Activated CD8-positive, alpha-beta memory T cell treated with anti-CD3 and anti-CD28 coated beads, Interleukin-2, amount 10 ng/mL, durations not matched to agents 7 days and 5 days (primary cell): ENCODE results near the gene LRRD1. TPM values are rescaled to one million over a fixed set of nuclear protein-coding genes. Genes with fewer than 3 reads are reported as not detected.
A peak's percentile ranks its signal among the peaks of the same experiment; 100 is the strongest.
"Not testable (repeated sequence)": the region's sequence is repeated elsewhere in the genome, so short reads cannot be mapped to it uniquely, and the experiment has no call there.

ENCODE experiments used
- ATAC-seq: fragments of 150-1000 bp; cut with Tn5 transposase; one replicate; pipeline ENCODE4 v1.10.0; 2021; ENCODE audit warnings: moderate library complexity
- CTCF ChIA-PET: fragments of 350-600 bp; sonication (Branson Sonifier 250); formaldehyde crosslinking; loops from one replicate; lab custom pipeline; 2021; ENCODE audit warnings: antibody characterized with exemption; lab: Charles Lee
- DNase-seq: peaks from one replicate; pipeline ENCODE4 v3.0.0-alpha.2; 2020
- H3K27ac Mint-ChIP-seq: one replicate; pipeline ENCODE4 v1.8.0; 2021; ENCODE audit warnings: mild to moderate bottlenecking, mixed read lengths
- H3K27me3 Mint-ChIP-seq: one replicate; pipeline ENCODE4 v1.8.0; 2021; ENCODE audit warnings: mixed read lengths
- H3K36me3 Mint-ChIP-seq: one replicate; pipeline ENCODE4 v1.8.0; 2021; ENCODE audit warnings: mild to moderate bottlenecking, mixed read lengths
- H3K4me1 Mint-ChIP-seq: one replicate; pipeline ENCODE4 v1.8.0; 2021; ENCODE audit warnings: mixed read lengths
- H3K4me3 Mint-ChIP-seq: one replicate; pipeline ENCODE4 v1.8.0; 2021; ENCODE audit warnings: mild to moderate bottlenecking, moderate library complexity, mixed read lengths
- H3K9me3 Mint-ChIP-seq: one replicate; pipeline ENCODE4 v1.8.0; 2022; ENCODE audit warnings: low read depth, mixed read lengths
- total RNA-seq, 2 experiments: library from RNA; stranded (reverse); gene quantifications; one replicate each; pipeline ENCODE4 v1.2.3, GENCODE V29; 2021

The LRRD1 gene
- not detected for total RNA-seq

DNA sequence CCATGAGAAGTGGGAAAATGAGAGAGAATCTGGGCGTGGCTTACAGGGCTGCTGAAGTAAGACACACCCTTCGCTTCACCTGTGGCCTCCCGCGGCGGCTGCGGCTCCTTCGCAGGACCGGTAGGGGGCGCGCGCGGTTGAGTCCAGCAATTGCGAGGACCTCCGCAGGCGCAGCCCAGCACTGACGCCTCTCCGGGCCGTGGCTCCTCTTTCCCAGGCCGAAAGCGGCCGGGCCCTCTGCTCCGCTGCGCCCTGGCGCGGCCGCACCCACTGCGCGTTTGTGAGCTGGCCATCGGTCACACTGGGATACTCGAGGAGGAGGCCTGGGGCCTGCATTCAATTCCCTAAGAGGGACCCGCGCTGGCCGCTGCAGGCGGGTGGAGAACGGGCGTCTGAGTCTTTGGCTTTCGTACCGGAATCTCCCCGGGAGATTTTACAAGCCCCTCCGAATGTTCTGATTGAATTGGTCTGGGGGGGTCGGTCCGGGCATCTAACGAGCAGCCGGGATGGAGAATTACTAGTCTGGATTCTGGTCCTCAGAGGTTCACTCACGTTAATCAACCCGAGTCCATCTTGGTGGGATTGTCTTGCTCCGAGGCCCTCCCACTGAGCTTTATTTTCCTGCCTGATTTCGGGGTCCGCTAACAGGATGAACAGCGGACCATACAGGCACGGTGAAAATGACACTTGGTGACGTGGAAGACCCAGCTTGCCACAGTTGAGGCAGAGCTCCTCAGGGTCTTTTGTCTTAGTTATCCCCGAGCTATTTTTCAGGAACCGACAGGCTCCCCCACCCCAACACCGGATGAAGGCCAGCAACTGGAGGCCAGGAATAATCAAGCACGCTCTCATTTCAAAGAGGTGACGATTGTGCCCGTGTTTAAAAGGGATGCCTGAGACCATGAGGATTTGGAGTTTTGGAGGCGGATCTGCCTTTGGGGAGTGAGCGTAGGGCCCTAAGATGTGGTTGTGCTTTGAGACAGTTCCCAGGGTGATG is at the start of gene LRRD1:
TSS of gene LRRD1 (minus strand) at position 215 of the 997 bp plus-strand sequence. CDS start 13,940 bp downstream, outside the sequence.
- Mint-ChIP-seq H3K4me3 (peak within 1 kb of the TSS; percentile 70), H3K27me3 (peaks cover 22% of the 10 kb centered on the region), H3K27ac (no peak within 1 kb of the TSS), H3K4me1 (peaks cover 11% of the 10 kb centered on the region), H3K9me3 (no peaks in the 10 kb centered on the region), H3K36me3 (no peaks in the 10 kb centered on the region)
- CTCF ChIA-PET, result interaction anchor here (0.7 to 1.5 kb wide), 10 partner anchors 9 to 298 kb away, joined by 3 to 19 read pairs (median 4); partner anchors contain the start of gene GATAD1
- ATAC-seq (peak; percentile 100), DNase-seq (peak; percentile 93)

GRCh38 chr7:92228742-92229141 is 49.8 kb upstream of the LRRD1 start:
- Mint-ChIP-seq H3K36me3 (peaks cover 55% of the 10 kb centered on the region), H3K4me3 (no peak overlapping the region), H3K4me1 (no peaks in the 10 kb centered on the region), H3K27ac (no peak overlapping the region), H3K27me3 (no peaks in the 10 kb centered on the region), H3K9me3 (no peaks in the 10 kb centered on the region)
- no peak for ATAC-seq
- CTCF ChIA-PET, result no interaction called here
- no peak for DNase-seq

GRCh38 chr7:92228100-92228499 is 49.2 kb upstream of the LRRD1 start:
- H3K4me1 Mint-ChIP-seq, result no peaks in the 10 kb centered on the region
- CTCF ChIA-PET, result no interaction called here
- H3K27ac Mint-ChIP-seq, result peak overlapping the region; percentile 40
- H3K27me3 Mint-ChIP-seq, result no peaks in the 10 kb centered on the region
- H3K4me3 Mint-ChIP-seq, result no peak overlapping the region
- no peaks in the 10 kb centered on the region for H3K9me3 Mint-ChIP-seq
- ATAC-seq (no peak), DNase-seq (no peak)
- H3K36me3 Mint-ChIP-seq, result peaks cover 52% of the 10 kb centered on the region

DNA sequence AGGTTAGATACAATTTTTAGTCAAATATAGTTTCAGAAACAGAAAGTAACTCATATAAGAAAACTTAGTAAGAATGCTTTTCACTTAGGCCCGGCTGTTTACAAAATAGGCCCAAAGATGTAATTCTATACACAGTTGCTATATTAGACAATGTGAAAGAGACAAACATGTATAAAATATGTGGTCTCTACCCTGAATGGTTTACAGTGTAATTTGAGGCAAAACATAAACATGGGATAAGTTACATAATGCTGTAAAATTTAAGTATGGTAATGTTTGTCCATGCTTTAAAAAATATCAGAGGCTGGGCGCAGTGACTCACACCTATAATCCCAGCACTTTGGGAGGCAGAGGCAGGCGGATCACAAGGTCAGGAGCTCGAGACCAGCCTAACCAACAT is 48.0 kb upstream of the LRRD1 start:
- peaks cover 49% of the 10 kb centered on the region for H3K36me3 Mint-ChIP-seq
- H3K4me3 Mint-ChIP-seq, result no peak overlapping the region
- DNase-seq (no peak), ATAC-seq (no peak)
- no peaks in the 10 kb centered on the region for H3K9me3 Mint-ChIP-seq
- no peaks in the 10 kb centered on the region for H3K4me1 Mint-ChIP-seq
- H3K27ac Mint-ChIP-seq, result no peak overlapping the region
- H3K27me3 Mint-ChIP-seq, result no peaks in the 10 kb centered on the region
- CTCF ChIA-PET, result no interaction called here

DNA sequence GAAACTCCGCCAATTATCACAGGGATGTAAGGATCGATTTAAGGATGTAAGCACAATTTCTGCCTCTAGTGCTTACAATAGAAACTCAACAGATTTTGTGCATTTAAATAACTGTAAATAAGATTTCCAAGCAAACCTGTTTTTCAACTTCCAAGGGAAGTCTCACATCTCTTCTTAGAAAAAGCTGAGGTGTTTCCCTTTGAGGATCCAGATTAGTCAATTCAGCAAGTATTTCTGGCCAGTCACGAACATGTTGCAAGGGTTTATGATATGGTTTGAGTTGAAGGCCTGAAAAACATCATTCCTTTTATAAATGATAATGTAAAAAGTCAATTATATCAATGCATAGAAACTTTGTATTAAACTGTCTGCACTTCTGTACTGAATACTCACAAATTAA is 42.8 kb upstream of the LRRD1 start:
- H3K27me3 Mint-ChIP-seq, result no peaks in the 10 kb centered on the region
- no peak overlapping the region for H3K27ac Mint-ChIP-seq
- H3K9me3 Mint-ChIP-seq, result no peaks in the 10 kb centered on the region
- no peak overlapping the region for H3K4me3 Mint-ChIP-seq
- peaks cover 51% of the 10 kb centered on the region for H3K36me3 Mint-ChIP-seq
- no peaks in the 10 kb centered on the region for H3K4me1 Mint-ChIP-seq
- CTCF ChIA-PET, result no interaction called here
- no peak for ATAC-seq
- DNase-seq, result no peak

- H3K9me3 Mint-ChIP-seq, result peaks cover 9% of the 10 kb centered on the region
- DNase-seq (no peak), ATAC-seq (no peak)
- no peak overlapping the region for H3K4me3 Mint-ChIP-seq
- no peak overlapping the region for H3K27ac Mint-ChIP-seq
- H3K36me3 Mint-ChIP-seq, result peaks cover 67% of the 10 kb centered on the region
- no peaks in the 10 kb centered on the region for H3K27me3 Mint-ChIP-seq
- H3K4me1 Mint-ChIP-seq, result peaks cover 9% of the 10 kb centered on the region
- CTCF ChIA-PET, result interaction anchor here (1.1 kb wide), 2 partner anchors 13 to 17 kb away, joined by 3 read pairs; no protein-coding TSS in a partner anchor
These were observed 27.7 kb upstream of the LRRD1 start for GRCh38 chr7:92206672-92207071.

- no peak for ATAC-seq
These were observed 27.0 kb upstream of the LRRD1 start for GRCh38 chr7:92205987-92206386.

DNA sequence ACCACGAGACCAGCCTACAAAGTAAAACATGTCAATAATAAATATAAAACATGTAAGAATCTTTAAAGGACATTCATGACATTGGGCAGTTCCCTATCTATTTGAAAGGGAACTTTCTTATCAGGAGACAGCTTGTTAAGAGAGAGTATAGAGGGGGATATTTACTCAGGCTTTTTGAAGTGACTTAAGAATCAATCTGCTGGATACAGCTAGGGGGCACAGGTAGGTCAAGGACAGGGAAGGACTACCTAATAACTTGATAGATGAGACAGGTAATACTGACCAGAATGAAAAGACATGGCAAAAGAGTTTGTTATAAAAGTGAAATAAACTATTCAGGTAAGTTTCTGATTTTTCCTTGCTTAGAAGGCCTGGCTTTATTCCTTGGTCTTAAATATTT is 21.8 kb upstream of the LRRD1 start:
- ATAC-seq (no peak), DNase-seq (no peak)
- Mint-ChIP-seq H3K27ac (no peak overlapping the region), H3K36me3 (peaks cover 38% of the 10 kb centered on the region), H3K9me3 (no peaks in the 10 kb centered on the region), H3K4me3 (no peak overlapping the region), H3K27me3 (no peaks in the 10 kb centered on the region), H3K4me1 (no peaks in the 10 kb centered on the region)
- CTCF ChIA-PET, result interaction anchor here (1.0 to 1.6 kb wide), 2 partner anchors 9 to 246 kb away, joined by 3 read pairs; partner anchors contain the start of gene GATAD1

More at GRCh38 chr7:92205987-92206386, 27.0 kb upstream of the LRRD1 start:
- H3K27ac Mint-ChIP-seq, result no peak overlapping the region
- H3K4me1 Mint-ChIP-seq, result peaks cover 9% of the 10 kb centered on the region
- H3K27me3 Mint-ChIP-seq, result no peaks in the 10 kb centered on the region
- no peak for DNase-seq
- H3K36me3 Mint-ChIP-seq, result peaks cover 62% of the 10 kb centered on the region
- no peak overlapping the region for H3K4me3 Mint-ChIP-seq
- H3K9me3 Mint-ChIP-seq, result peaks cover 9% of the 10 kb centered on the region
- CTCF ChIA-PET, result interaction anchor here (1.1 to 1.7 kb wide), 2 partner anchors 9 to 18 kb away, joined by 3 read pairs; no protein-coding TSS in a partner anchor

DNA sequence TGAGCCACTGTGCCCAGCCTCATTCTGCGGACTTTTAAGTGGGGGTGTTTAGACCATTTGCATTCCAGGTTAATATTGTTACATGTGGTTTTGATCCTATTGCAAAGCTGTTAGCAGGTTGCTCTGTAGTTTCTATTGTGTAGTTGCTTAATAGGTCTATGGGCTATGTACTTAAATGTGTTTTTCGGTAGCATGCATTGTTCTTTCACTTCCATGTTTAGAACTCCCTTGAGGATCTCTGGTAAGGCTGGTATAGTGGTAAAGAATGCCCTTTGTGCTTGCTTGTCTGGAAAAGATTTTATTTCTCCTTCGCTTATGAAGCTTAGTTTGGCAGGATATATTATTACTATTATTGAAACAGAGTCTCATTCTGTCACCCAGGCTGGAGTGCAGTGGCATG is 13.4 kb upstream of the LRRD1 start:
- peaks cover 12% of the 10 kb centered on the region for H3K9me3 Mint-ChIP-seq
- H3K4me1 Mint-ChIP-seq, result no peaks in the 10 kb centered on the region
- H3K27ac Mint-ChIP-seq, result no peak overlapping the region
- H3K27me3 Mint-ChIP-seq, result no peaks in the 10 kb centered on the region
- no peak overlapping the region for H3K4me3 Mint-ChIP-seq
- CTCF ChIA-PET, result interaction anchor here (1.0 to 1.8 kb wide), 2 partner anchors 8 to 15 kb away, joined by 3 read pairs; no protein-coding TSS in a partner anchor
- ATAC-seq (no peak), DNase-seq (no peak)
- peaks cover 36% of the 10 kb centered on the region for H3K36me3 Mint-ChIP-seq

GRCh38 chr7:92189246-92189645 is 10.3 kb upstream of the LRRD1 start:
- ATAC-seq, DNase-seq, H3K27ac Mint-ChIP-seq, CTCF ChIA-PET, H3K4me3 Mint-ChIP-seq, H3K4me1 Mint-ChIP-seq, H3K27me3 Mint-ChIP-seq: not testable (repeated sequence)
- H3K9me3 Mint-ChIP-seq, result peaks cover 12% of the 10 kb centered on the region
- H3K36me3 Mint-ChIP-seq, result peaks cover 21% of the 10 kb centered on the region

DNA sequence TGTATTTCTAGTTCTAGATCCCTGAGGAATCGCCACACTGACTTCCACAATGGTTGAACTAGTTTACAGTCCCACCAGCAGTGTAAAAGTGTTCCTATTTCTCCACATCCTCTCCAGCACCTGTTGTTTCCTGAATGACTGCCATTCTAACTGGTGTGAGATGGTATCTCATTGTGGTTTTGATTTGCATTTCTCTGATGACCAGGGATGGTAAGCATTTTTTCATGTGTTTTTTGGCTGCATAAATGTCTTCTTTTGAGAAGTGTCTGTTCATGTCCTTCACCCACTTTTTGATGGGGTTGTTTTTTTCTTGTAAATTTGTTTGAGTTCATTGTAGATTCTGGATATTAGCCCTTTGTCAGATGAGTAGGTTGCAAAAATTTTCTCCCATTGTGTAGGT is 5.4 kb upstream of the LRRD1 start:
- CTCF ChIA-PET, H3K36me3 Mint-ChIP-seq, H3K4me1 Mint-ChIP-seq, ATAC-seq, DNase-seq, H3K9me3 Mint-ChIP-seq, H3K4me3 Mint-ChIP-seq, H3K27ac Mint-ChIP-seq: not testable (repeated sequence)
- peaks cover 12% of the 10 kb centered on the region for H3K27me3 Mint-ChIP-seq

DNA sequence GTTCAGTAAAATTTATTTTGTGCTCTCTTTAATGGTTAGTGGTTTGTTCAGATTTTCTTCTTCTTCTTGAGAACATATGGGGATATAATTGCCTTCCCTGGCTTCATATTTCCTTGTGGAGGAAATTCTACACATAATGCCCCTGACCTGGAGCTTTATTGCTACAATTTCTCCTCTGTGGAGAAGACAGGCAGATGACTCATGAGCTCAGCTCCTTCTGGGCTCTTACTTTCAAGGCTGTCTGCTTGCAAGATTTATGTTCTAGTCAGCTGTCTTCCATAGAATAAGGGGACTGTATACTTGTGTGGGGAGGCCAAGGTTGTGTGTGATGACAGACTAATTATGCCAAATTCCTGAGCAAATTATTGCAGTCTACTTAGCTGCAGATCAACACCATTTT is 1.6 kb downstream of the LRRD1 start:
- ATAC-seq, result no peak
- Mint-ChIP-seq H3K27me3 (peaks cover 32% of the 10 kb centered on the region), H3K4me1 (peaks cover 11% of the 10 kb centered on the region), H3K27ac (no peak overlapping the region), H3K36me3 (no peaks in the 10 kb centered on the region), H3K9me3 (no peaks in the 10 kb centered on the region), H3K4me3 (no peak overlapping the region)
- CTCF ChIA-PET, result interaction anchor here (1.1 kb wide), 1 partner anchor 15 kb away, joined by 3 read pairs; no protein-coding TSS in a partner anchor
- no peak for DNase-seq

- CTCF ChIA-PET, result interaction anchor here (1.3 kb wide), 1 partner anchor 10 kb away, joined by 3 read pairs; no protein-coding TSS in a partner anchor
- peaks cover 26% of the 10 kb centered on the region for H3K27me3 Mint-ChIP-seq
- H3K36me3 Mint-ChIP-seq, H3K27ac Mint-ChIP-seq, DNase-seq, H3K9me3 Mint-ChIP-seq, H3K4me3 Mint-ChIP-seq, H3K4me1 Mint-ChIP-seq, ATAC-seq: not testable (repeated sequence)
These were observed 9.4 kb downstream of the LRRD1 start for GRCh38 chr7:92169529-92169928.
